HepG2 (cell line): ENCODE measurements around the gene SULT2B1. TPM values are rescaled to one million over a fixed set of nuclear protein-coding genes. Genes with fewer than 3 reads are reported as not detected.

ENCODE experiments used
- HDAC6 ChIP-seq: fragments of 200-600 bp; sonication (generic); IDR thresholded peaks from 2 replicates; pipeline ENCODE4 v1.7.0; 2017; ENCODE audit warnings: mild to moderate bottlenecking, antibody characterized with exemption, low read length, low read depth
- JARID2 ChIP-seq: sonication (generic); formaldehyde crosslinking; IDR thresholded peaks from 2 replicates; pipeline ENCODE4 v1.8.1; 2023; ENCODE audit warnings: missing genetic modification reagents, inconsistent platforms; ENCODE audit not compliant: insufficient replicate concordance
- MTF2 ChIP-seq: sonication (generic); formaldehyde crosslinking; IDR thresholded peaks from 2 replicates; pipeline ENCODE4 v1.5.0; 2020; ENCODE audit warnings: missing genetic modification reagents, borderline replicate concordance
- SMC3 ChIP-seq: IDR thresholded peaks from 2 replicates; pipeline ENCODE4 v1.6.1; 2011; ENCODE audit warnings: low read length, improper control_type of control experiment
- THRA ChIP-seq: sonication (generic); formaldehyde crosslinking; IDR thresholded peaks from 2 replicates; pipeline ENCODE4 v1.4.0; 2020; ENCODE audit warnings: missing genetic modification reagents, borderline replicate concordance
- ZBTB46 ChIP-seq: sonication (generic); formaldehyde crosslinking; IDR thresholded peaks from 2 replicates; pipeline ENCODE4 v1.4.0; 2020; ENCODE audit warnings: mild to moderate bottlenecking, missing genetic modification reagents, borderline replicate concordance
- ZNF280D ChIP-seq: sonication (generic); formaldehyde crosslinking; IDR thresholded peaks from 2 replicates; pipeline ENCODE4 v1.5.1; 2020; ENCODE audit warnings: mild to moderate bottlenecking, missing genetic modification reagents
- ZNF318 ChIP-seq: sonication (generic); formaldehyde crosslinking; IDR thresholded peaks from 2 replicates; pipeline ENCODE4 v1.4.0; 2020; ENCODE audit warnings: mild to moderate bottlenecking, missing genetic modification reagents
- ZNF576 ChIP-seq: sonication (generic); formaldehyde crosslinking; IDR thresholded peaks from 2 replicates; pipeline ENCODE4 v1.4.0; 2020; ENCODE audit warnings: mild to moderate bottlenecking, missing genetic modification reagents
- ZSCAN5A ChIP-seq: sonication (generic); formaldehyde crosslinking; IDR thresholded peaks from 2 replicates; pipeline ENCODE4 v1.8.0; 2022; ENCODE audit warnings: mild to moderate bottlenecking, missing genetic modification reagents, borderline replicate concordance
- polyA plus RNA-seq, 8 experiments: library from polyadenylated mRNA; depleted of rRNA in 3 of 8; stranded (reverse) in 7 of 8; unstranded in 1 of 8; fragments of >200 nt; fragmentation: Illumina TruSeq in 4 of 8; extraction: Trizol in 4 of 8; gene quantifications; 2 replicates each; pipeline versions ENCODE4 v1.2.1 to v1.2.3, GENCODE V29; 2011 to 2016; ENCODE audit warnings: low read depth in 4 of 8, missing spikeins in 1 of 8, mixed read lengths in 1 of 8; ENCODE audit not compliant: insufficient read depth in 1 of 8
- total RNA-seq, 5 experiments: library from RNA; depleted of rRNA; stranded (reverse); fragments of >200 nt; fragmentation: Illumina TruSeq; extraction: Trizol; gene quantifications; 2 replicates each; pipeline ENCODE4 v1.2.3, GENCODE V29; 2016; ENCODE audit warnings: low read depth in 1 of 5

SULT2B1 gene
- total and polyA plus RNA-seq, 2 of the 13 experiments (the other 11 are each of a cell fraction or from before 2014, with no cell fraction given) = 0.13 TPM; not detected in 1

GRCh38 chr19:48637449-48637947 lies 85.5 kb downstream of the SULT2B1 start (continued):
- TF ChIP-seq JARID2 (CRISPR knock-in tag) = no peak
- TF ChIP-seq ZNF280D (CRISPR knock-in tag) = 0 out of 2 replicates have a peak, but pooled peaks have one; percentile 31
- TF ChIP-seq SMC3 = no peak
- TF ChIP-seq THRA (CRISPR knock-in tag) = peak; percentile 58; the same call in 1 of the 2 replicates
- no peak for TF ChIP-seq MTF2 (CRISPR knock-in tag)
- 0 out of 2 replicates have a peak, but pooled peaks have one; percentile 24 for TF ChIP-seq ZNF318 (CRISPR knock-in tag)
- peak; percentile 53; the same call in 1 of the 2 replicates for TF ChIP-seq ZSCAN5A (CRISPR knock-in tag)
- TF ChIP-seq ZBTB46 (CRISPR knock-in tag) = no peak
- TF ChIP-seq ZNF576 = no peak; the same call in 1 of the 2 replicates
- no peak for TF ChIP-seq HDAC6
